MM.1S (cell line): ENCODE data around the gene RNF10.
A peak's percentile ranks its signal among the peaks of the same experiment; 100 is the strongest.

Experiments used
- DNase-seq: peaks from one replicate; pipeline ENCODE4 v3.0.0-alpha.2; 2015
- H2AFZ ChIP-seq: fragments of 300-600 bp; sonication (generic); 2 replicates; pipeline ENCODE4 v1.6.0; 2016; ENCODE audit warnings: antibody characterized with exemption, low read length
- H3F3A ChIP-seq: fragments of 300-600 bp; sonication (generic); 2 replicates; pipeline ENCODE4 v1.6.1; 2016; ENCODE audit warnings: mild to moderate bottlenecking, antibody characterized with exemption, low read length, moderate library complexity, mixed read lengths; ENCODE audit not compliant: insufficient read depth
- H3K27ac ChIP-seq: fragments of 300-600 bp; sonication (generic); 2 replicates; pipeline ENCODE4 v1.5.1; 2016; ENCODE audit warnings: mild to moderate bottlenecking, low read length
- H3K27me3 ChIP-seq: fragments of 300-600 bp; sonication (generic); replicated peaks from 2 replicates; pipeline ENCODE4 v1.6.0; 2016; ENCODE audit warnings: low read length; ENCODE audit not compliant: insufficient read depth
- H3K36me3 ChIP-seq: fragments of 300-600 bp; sonication (generic); replicated peaks from 2 replicates; pipeline ENCODE4 v1.6.1; 2016; ENCODE audit warnings: mild to moderate bottlenecking, low read length, mixed read lengths; ENCODE audit not compliant: insufficient read depth
- H3K4me1 ChIP-seq: fragments of 300-600 bp; sonication (generic); 2 replicates; pipeline ENCODE4 v1.6.1; 2016; ENCODE audit warnings: low read length, mixed read lengths
- H3K4me2 ChIP-seq: fragments of 300-600 bp; sonication (generic); 2 replicates; pipeline ENCODE4 v1.6.0; 2016; ENCODE audit warnings: low read depth, low read length
- H3K4me3 ChIP-seq: fragments of 300-600 bp; sonication (generic); 2 replicates; pipeline ENCODE4 v1.5.1; 2016; ENCODE audit warnings: low read length, mixed read lengths
- H3K79me2 ChIP-seq: fragments of 300-600 bp; sonication (generic); 2 replicates; pipeline ENCODE4 v1.6.1; 2016; ENCODE audit warnings: mixed run types, low read length, mixed read lengths
- H3K9ac ChIP-seq: fragments of 300-600 bp; sonication (generic); 2 replicates; pipeline ENCODE4 v1.6.1; 2016; ENCODE audit warnings: low read length, mixed read lengths
- H3K9me2 ChIP-seq: fragments of 300-600 bp; sonication (generic); replicated peaks from 2 replicates; pipeline ENCODE4 v1.6.1; 2016; ENCODE audit warnings: mild to moderate bottlenecking, low read length, mixed read lengths; ENCODE audit not compliant: insufficient read depth
- H3K9me3 ChIP-seq: fragments of 300-600 bp; sonication (generic); replicated peaks from 2 replicates; pipeline ENCODE4 v1.6.1; 2016; ENCODE audit warnings: mild to moderate bottlenecking, low read length, mixed read lengths; ENCODE audit not compliant: insufficient read depth
- H4K20me1 ChIP-seq: fragments of 300-600 bp; sonication (generic); 2 replicates; pipeline ENCODE4 v1.6.1; 2016; ENCODE audit warnings: mild to moderate bottlenecking, low read length, moderate library complexity, mixed read lengths; ENCODE audit not compliant: insufficient read depth
- CTCF ChIP-seq: fragments of 300-600 bp; sonication (generic); IDR thresholded peaks from 2 replicates; pipeline ENCODE4 v1.5.1; 2016; ENCODE audit warnings: antibody characterized with exemption, low read length, mixed read lengths
- EZH2 ChIP-seq: fragments of 300-600 bp; sonication (generic); optimal IDR thresholded peaks from 2 replicates; pipeline ENCODE3; 2017; ENCODE audit warnings: low read depth, mild to moderate bottlenecking, antibody characterized with exemption, low read length, mixed read lengths
- EZH2phosphoT487 ChIP-seq: fragments of 300-600 bp; sonication (generic); IDR thresholded peaks from 2 replicates; pipeline ENCODE4 v1.6.1; 2018; ENCODE audit warnings: antibody characterized with exemption, low read length

Gene RNF10

GRCh38 chr12:120532701-120533238 is 1.4 kb upstream of the RNF10 start:
- H3K4me1 ChIP-seq = no peaks in the 10 kb centered on the region
- peak overlapping the region; percentile 4; the same call in 1 of the 2 replicates for H3K9ac ChIP-seq
- no peaks in the 10 kb centered on the region for H3K9me3 ChIP-seq
- DNase-seq = peak; percentile 53
- H3K36me3 ChIP-seq = no peaks in the 10 kb centered on the region
- H3K27ac ChIP-seq = peak overlapping the region; percentile 56; the same call in 1 of the 2 replicates
- peak overlapping the region; percentile 18; the same call in 1 of the 2 replicates for H3K4me2 ChIP-seq
- H4K20me1 ChIP-seq = no peaks in the 10 kb centered on the region
- H3K79me2 ChIP-seq = peaks cover 37% of the 10 kb centered on the region
- no peaks in the 10 kb centered on the region for H3K27me3 ChIP-seq
- peaks cover 40% of the 10 kb centered on the region for H3F3A ChIP-seq
- H3K4me3 ChIP-seq = no peak overlapping the region
- no peaks in the 10 kb centered on the region for H3K9me2 ChIP-seq
- TF ChIP-seq EZH2 = no peak
- no peak for TF ChIP-seq CTCF
- no peak for TF ChIP-seq EZH2phosphoT487
- 0 out of 2 replicates have a peak overlapping the region, but pooled peaks have one; percentile 45 for H2AFZ ChIP-seq

GRCh38 chr12:120534703-120535655 is 823 bp downstream of the RNF10 start:
- H3K9me3 ChIP-seq = no peaks in the 10 kb centered on the region
- H3K36me3 ChIP-seq = no peaks in the 10 kb centered on the region
- peak overlapping the region; percentile 92; the same call in 1 of the 2 replicates for H3K27ac ChIP-seq
- no peak overlapping the region for H2AFZ ChIP-seq
- peak overlapping the region; percentile 85 for H3K9ac ChIP-seq
- peaks cover 5% of the 10 kb centered on the region; the same call in 1 of the 2 replicates for H3K4me1 ChIP-seq
- peak overlapping the region; percentile 83 for H3K4me3 ChIP-seq
- peak overlapping the region; percentile 88 for H3K4me2 ChIP-seq
- no peaks in the 10 kb centered on the region for H3K27me3 ChIP-seq
- peaks cover 58% of the 10 kb centered on the region for H3K79me2 ChIP-seq
- H3F3A ChIP-seq = peaks cover 54% of the 10 kb centered on the region
- TF ChIP-seq EZH2phosphoT487 (no peak), CTCF (no peak), EZH2 (no peak)
- H3K9me2 ChIP-seq = no peaks in the 10 kb centered on the region
- peak; percentile 38 for DNase-seq
- no peaks in the 10 kb centered on the region for H4K20me1 ChIP-seq

- DNase-seq = peak; percentile 61
- Histone ChIP-seq H3K9ac (peak overlapping the region; percentile 85), H3K36me3 (no peaks in the 10 kb centered on the region), H3K4me1 (peaks cover 11% of the 10 kb centered on the region), H2AFZ (no peak overlapping the region), H4K20me1 (no peaks in the 10 kb centered on the region), H3K27me3 (no peaks in the 10 kb centered on the region), H3K9me3 (no peaks in the 10 kb centered on the region), H3K4me3 (peak overlapping the region; percentile 83), H3K27ac (peak overlapping the region; percentile 92; the same call in 1 of the 2 replicates), H3K4me2 (peak overlapping the region; percentile 88), H3K79me2 (peaks cover 70% of the 10 kb centered on the region), H3K9me2 (no peaks in the 10 kb centered on the region), H3F3A (peaks cover 54% of the 10 kb centered on the region)
- no peak for TF ChIP-seq EZH2phosphoT487
- TF ChIP-seq EZH2 = no peak
- no peak for TF ChIP-seq CTCF
These were observed 2.1 kb downstream of the RNF10 start for GRCh38 chr12:120536064-120536791.
